GM23338 (cell line): ENCODE results near the gene ZIC2.

Experiments
- EZH2 ChIP-seq: fragments of 200-600 bp; sonication (generic); IDR thresholded peaks from one replicate; pipeline ENCODE4 v1.8.0; 2017; ENCODE audit warnings: antibody characterized with exemption, mild to moderate bottlenecking, low read depth; ENCODE audit not compliant: unreplicated experiment
- EZH2phosphoT487 ChIP-seq: fragments of 200-600 bp; sonication (generic); IDR thresholded peaks from one replicate; pipeline ENCODE4 v1.8.1; 2018; ENCODE audit warnings: antibody characterized with exemption; ENCODE audit not compliant: unreplicated experiment
- POLR2AphosphoS5 ChIP-seq: IDR thresholded peaks from 2 replicates; pipeline ENCODE4 v1.6.1; 2016; ENCODE audit warnings: antibody characterized with exemption, low read depth
- REST ChIP-seq: IDR thresholded peaks from one replicate; pipeline ENCODE4 v1.6.1; 2018; ENCODE audit warnings: antibody characterized with exemption; ENCODE audit not compliant: unreplicated experiment
- TF ChIP-seq, protein P1 (sequence below), 2 experiments: fragments of 200-600 bp in 1 of 2; sonication (generic) in 1 of 2; conservative IDR thresholded peaks; 2 replicates each; pipeline versions ENCODE4 v1.5.1 to v1.6.1; 2016 to 2017; ENCODE audit warnings: antibody characterized with exemption in 2 of 2, low read depth in 2 of 2, mild to moderate bottlenecking in 2 of 2, moderate library complexity in 1 of 2

DNA sequence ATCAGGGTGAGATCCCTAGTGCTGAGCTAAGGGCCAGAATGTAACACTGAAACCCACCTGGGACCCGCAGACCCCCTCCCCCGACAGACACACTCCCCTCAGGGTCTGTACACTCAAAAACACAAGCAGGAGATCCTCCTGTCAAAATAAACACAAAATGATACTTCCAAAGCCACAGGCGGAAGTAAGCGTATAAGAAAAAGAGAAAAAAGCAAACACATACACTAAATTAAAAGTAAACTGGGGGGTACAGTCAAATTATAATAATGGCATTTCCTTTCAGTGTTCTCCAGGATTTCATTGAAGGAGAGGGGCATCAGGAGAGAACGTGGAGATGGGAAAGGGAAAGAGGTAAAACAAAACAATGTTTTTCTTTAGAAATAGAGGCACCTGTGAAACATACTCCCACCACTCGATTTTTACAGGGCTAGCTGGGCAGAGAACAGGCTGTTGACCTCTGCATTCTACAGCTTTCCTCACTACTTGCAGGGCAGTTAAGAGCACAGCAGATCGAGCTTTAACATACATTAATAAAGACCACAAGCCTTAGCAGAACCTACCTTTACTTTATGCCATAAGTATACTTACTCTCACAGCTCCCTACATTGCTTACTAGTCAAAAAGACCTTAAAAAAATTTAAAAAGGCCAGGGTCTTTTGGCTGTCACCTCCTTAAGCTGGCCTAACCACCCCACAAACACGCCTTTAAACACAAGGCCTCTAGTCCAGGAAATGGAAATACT lies 15.3 kb upstream of the ZIC2 start:
- TF ChIP-seq POLR2AphosphoS5: no peak
- TF ChIP-seq, protein P1, sequence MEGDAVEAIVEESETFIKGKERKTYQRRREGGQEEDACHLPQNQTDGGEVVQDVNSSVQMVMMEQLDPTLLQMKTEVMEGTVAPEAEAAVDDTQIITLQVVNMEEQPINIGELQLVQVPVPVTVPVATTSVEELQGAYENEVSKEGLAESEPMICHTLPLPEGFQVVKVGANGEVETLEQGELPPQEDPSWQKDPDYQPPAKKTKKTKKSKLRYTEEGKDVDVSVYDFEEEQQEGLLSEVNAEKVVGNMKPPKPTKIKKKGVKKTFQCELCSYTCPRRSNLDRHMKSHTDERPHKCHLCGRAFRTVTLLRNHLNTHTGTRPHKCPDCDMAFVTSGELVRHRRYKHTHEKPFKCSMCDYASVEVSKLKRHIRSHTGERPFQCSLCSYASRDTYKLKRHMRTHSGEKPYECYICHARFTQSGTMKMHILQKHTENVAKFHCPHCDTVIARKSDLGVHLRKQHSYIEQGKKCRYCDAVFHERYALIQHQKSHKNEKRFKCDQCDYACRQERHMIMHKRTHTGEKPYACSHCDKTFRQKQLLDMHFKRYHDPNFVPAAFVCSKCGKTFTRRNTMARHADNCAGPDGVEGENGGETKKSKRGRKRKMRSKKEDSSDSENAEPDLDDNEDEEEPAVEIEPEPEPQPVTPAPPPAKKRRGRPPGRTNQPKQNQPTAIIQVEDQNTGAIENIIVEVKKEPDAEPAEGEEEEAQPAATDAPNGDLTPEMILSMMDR (conservative IDR thresholded peaks at IDR 0.05; ENCODE audit: low read depth in 2 of 2): no peak
- TF ChIP-seq EZH2: no peak
- TF ChIP-seq REST: no peak
- TF ChIP-seq EZH2phosphoT487: no peak
